Measurements from ENCODE around the gene PROP1. TPM values are rescaled to one million over a fixed set of nuclear protein-coding genes. Genes with fewer than 3 reads are reported as not detected.
"Not testable (repeated sequence)": the region's sequence is repeated elsewhere in the genome, so short reads cannot be mapped to it uniquely, and the experiment has no call there.

Gene PROP1
- total and polyA plus RNA-seq, 2 donors (not counting 3 experiments of a cell fraction or from before 2014, with no cell fraction given) = not detected

GRCh38 chr5:178006181-178006535, 10.1 kb upstream of the PROP1 start:
- dilution Hi-C loops (cut with MboI; ENCODE audit: extremely low pct_ligation_motif_present, low sequenced_read_pairs); BruUV-seq (replicated peaks); H3K79me2 ChIP-seq (ENCODE audit: control insufficient read depth, insufficient read depth, low read length); DNase-seq (ENCODE audit: low read depth, low spot score); H3K4me3 ChIP-seq (replicated peaks in 1 of 3; ENCODE audit: insufficient read depth in 1 of 3, low read depth in 1 of 3, low read length in 3 of 3); H3K4me1 ChIP-seq (ENCODE audit: control insufficient read depth, extremely low read depth, insufficient read depth, low read length); CTCF ChIA-PET; H3K27ac ChIP-seq (ENCODE audit: insufficient read depth, low read depth, low read length); H3K4me2 ChIP-seq (ENCODE audit: insufficient read depth, low read length); FAIRE-seq; POLR2A ChIA-PET; H3K36me3 ChIP-seq (ENCODE audit: control insufficient read depth in 2 of 2, extremely low read depth in 1 of 2, insufficient read depth in 2 of 2, low read length in 2 of 2); H2AFZ ChIP-seq (ENCODE audit: low read depth, low read length); H4K20me1 ChIP-seq (replicated peaks; ENCODE audit: control insufficient read depth, extremely low read depth, insufficient read depth, low read length); H3K9me1 ChIP-seq (replicated peaks; ENCODE audit: control insufficient read depth, extremely low read depth, insufficient read depth, low read length); intact Hi-C loops (cut with micrococcal nuclease); H3K9me3 ChIP-seq (replicated peaks; ENCODE audit: control insufficient read depth, insufficient read depth, low read length); H3K9ac ChIP-seq (replicated peaks; ENCODE audit: extremely low read depth, insufficient read depth, low read length): not testable (repeated sequence)
- peaks cover 6 to 14% of the 10 kb centered on the region in 2 experiments for H3K27me3 ChIP-seq (ENCODE audit: control insufficient read depth in 2 of 2, insufficient read depth in 2 of 2, low read length in 2 of 2)

GRCh38 chr5:177997846-177998245, 1.8 kb upstream of the PROP1 start:
- Histone ChIP-seq H3K9me3 (replicated peaks; ENCODE audit: control insufficient read depth, insufficient read depth, low read length) (no peaks in the 10 kb centered on the region), H3K4me1 (ENCODE audit: control insufficient read depth, extremely low read depth, insufficient read depth, low read length) (no peaks in the 10 kb centered on the region), H3K36me3 (ENCODE audit: control insufficient read depth in 2 of 2, extremely low read depth in 1 of 2, insufficient read depth in 2 of 2, low read length in 2 of 2) (no peaks in the 10 kb centered on the region), H3K9me1 (replicated peaks; ENCODE audit: control insufficient read depth, extremely low read depth, insufficient read depth, low read length) (no peaks in the 10 kb centered on the region), H3K79me2 (ENCODE audit: control insufficient read depth, insufficient read depth, low read length) (no peaks in the 10 kb centered on the region), H2AFZ (ENCODE audit: low read depth, low read length) (no peak overlapping the region), H4K20me1 (replicated peaks; ENCODE audit: control insufficient read depth, extremely low read depth, insufficient read depth, low read length) (no peaks in the 10 kb centered on the region), H3K27me3 (ENCODE audit: control insufficient read depth in 2 of 2, insufficient read depth in 2 of 2, low read length in 2 of 2) (peaks cover 0 to 2% of the 10 kb centered on the region in 2 experiments), H3K27ac (ENCODE audit: insufficient read depth, low read depth, low read length) (no peak overlapping the region), H3K9ac (replicated peaks; ENCODE audit: extremely low read depth, insufficient read depth, low read length) (no peak overlapping the region), H3K4me3 (replicated peaks in 1 of 3; ENCODE audit: insufficient read depth in 1 of 3, low read depth in 1 of 3, low read length in 3 of 3) (no peak overlapping the region), H3K4me2 (ENCODE audit: insufficient read depth, low read length) (no peak overlapping the region)
- TF ChIP-seq POLR2AphosphoS5 (IDR thresholded peaks at IDR 0.05; ENCODE audit: insufficient read depth, low read depth, low read length) (no peak), EZH2 (IDR thresholded peaks at IDR 0.05; ENCODE audit: borderline replicate concordance, low read depth, low read length, severe bottlenecking) (no peak), CTCF (IDR thresholded peaks at IDR 0.05; ENCODE audit: extremely low read depth in 1 of 2, insufficient read depth in 1 of 2, low read depth in 1 of 2, low read length in 2 of 2) (no peak), MYC (IDR thresholded peaks at IDR 0.05; ENCODE audit: low read depth, low read length) (no peak), FOS (IDR thresholded peaks at IDR 0.05; ENCODE audit: borderline replicate concordance, insufficient read depth, low read length) (no peak), MAX (IDR thresholded peaks at IDR 0.05; ENCODE audit: insufficient read depth, insufficient read length) (no peak), JUN (IDR thresholded peaks at IDR 0.05; ENCODE audit: borderline replicate concordance, insufficient read depth, insufficient read length, low read depth) (no peak), GATA2 (IDR thresholded peaks at IDR 0.05; ENCODE audit: insufficient read depth, insufficient read length, low read depth, low read length) (no peak), POLR2A (IDR thresholded peaks at IDR 0.05; ENCODE audit: low read depth, low read length) (no peak)
- DNase-seq (ENCODE audit: low read depth, low spot score) (no peak), FAIRE-seq (no peak)
- BruUV-seq (replicated peaks) = no TSS peak
- CTCF ChIA-PET = no interaction called here
- POLR2A ChIA-PET = no interaction called here
- dilution Hi-C loops (cut with MboI; ENCODE audit: extremely low pct_ligation_motif_present, low sequenced_read_pairs) (no loop called here), intact Hi-C loops (cut with micrococcal nuclease) (no loop called here)

All from endothelial cell of umbilical vein (primary cell).